ENCODE data around the gene NOC4L. TPM values are rescaled to one million over a fixed set of nuclear protein-coding genes. Genes with fewer than 3 reads are reported as not detected.
A peak's percentile ranks its signal among the peaks of the same experiment; 100 is the strongest.

Gene NOC4L
- total and polyA plus RNA-seq, 2 of the 4 experiments (the other 2 are of a cell fraction): 5.2 to 13.4 TPM

DNA sequence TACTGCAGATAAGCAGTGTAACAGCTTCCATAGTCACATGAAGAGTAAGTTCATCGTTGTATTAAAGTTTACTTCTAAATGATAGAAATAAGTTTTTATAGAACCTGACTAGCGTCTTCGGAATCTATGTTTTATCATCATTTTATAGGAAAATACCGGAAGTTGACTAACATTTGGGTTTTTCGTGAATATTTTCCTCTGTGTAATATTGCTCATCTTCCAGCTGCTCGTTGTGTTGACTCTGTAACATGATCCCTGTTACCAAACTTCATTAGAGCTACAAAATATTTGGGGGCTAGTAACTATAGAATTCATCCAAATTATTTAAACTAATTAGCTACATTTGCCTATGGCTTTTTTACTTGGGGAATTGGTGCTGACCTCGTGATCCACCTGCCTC, 37.3 kb upstream of the NOC4L start:
- H3K27ac ChIP-seq (ENCODE audit: insufficient read depth, low read length): no peak overlapping the region
- WGBS, 2 experiments (ENCODE audit: extremely low coverage in 2 of 2, insufficient read length in 1 of 2): 100% methylated on average over 1 of the region's 7 CpGs; no CpG with 5 or more reads in 1 of the 2 experiments

More for the DNA sequence above, 37.3 kb upstream of the NOC4L start:
- no peak overlapping the region for H4K91ac ChIP-seq (ENCODE audit: insufficient read depth, low read depth, low read length)
- ATAC-seq (ENCODE audit: low read depth) (peak; percentile 53), DNase-seq (peak; percentile 59)
- no peak overlapping the region for H4K5ac ChIP-seq (ENCODE audit: low read depth, low read length)
- H2BK5ac ChIP-seq (ENCODE audit: low read depth, low read length, poor library complexity, severe bottlenecking): peak overlapping the region; percentile 21
- no peak overlapping the region for H2AK9ac ChIP-seq (replicated peaks; ENCODE audit: low read depth, low read length, poor library complexity)
- H3K4me3 ChIP-seq (ENCODE audit: insufficient read depth, low read depth, low read length): no peak overlapping the region
- 0 out of 2 replicates have a peak, but pooled peaks cover 3% of the 10 kb centered on the region for H3K9me1 ChIP-seq (ENCODE audit: insufficient read depth, low read length)
- H3K23ac ChIP-seq (ENCODE audit: low read depth, low read length): no peak overlapping the region
- POLR2A ChIA-PET (ENCODE audit: unreplicated experiment): no interaction called here
- H2AK5ac ChIP-seq (ENCODE audit: low read depth, low read length): no peak overlapping the region
- H3K56ac ChIP-seq (ENCODE audit: extremely low read depth, insufficient read depth, low read length): no peak overlapping the region
- no peaks in the 10 kb centered on the region for H3K27me3 ChIP-seq (ENCODE audit: control insufficient read depth, insufficient read depth, low read length)
- no peak overlapping the region for H3K14ac ChIP-seq (replicated peaks; ENCODE audit: low read depth, low read length)
- no peak overlapping the region for H4K8ac ChIP-seq (ENCODE audit: low read depth in 2 of 2, low read length in 2 of 2)
- H3K4me1 ChIP-seq (ENCODE audit: control insufficient read depth, insufficient read depth, low read length): peaks cover 2% of the 10 kb centered on the region; the same call in 1 of the 2 replicates
- in situ Hi-C loops (cut with MboI; ENCODE audit: low sequenced_read_pairs): no loop called here
- peaks cover 19% of the 10 kb centered on the region for H3K36me3 ChIP-seq (ENCODE audit: control insufficient read depth, insufficient read depth, low read length)
- no peak overlapping the region for H3K9ac ChIP-seq (ENCODE audit: low read depth, low read length)
- CTCF ChIA-PET: no interaction called here
- dilution Hi-C loops (cut with HindIII; ENCODE audit: low sequenced_read_pairs, unreplicated experiment): no loop called here
- H2BK20ac ChIP-seq (ENCODE audit: low read depth, low read length): no peak overlapping the region
- H3K18ac ChIP-seq (ENCODE audit: low read depth, low read length): no peak overlapping the region
- TF ChIP-seq CEBPB (IDR thresholded peaks at IDR 0.05; ENCODE audit: low read depth, low read length): peak; percentile 41; the same call in 1 of the 2 replicates
- TF ChIP-seq ELK1 (IDR thresholded peaks at IDR 0.05; ENCODE audit: borderline replicate concordance, low read depth, low read length): no peak
- no peak overlapping the region for H2BK120ac ChIP-seq (ENCODE audit: low read depth, low read length)
- BruUV-seq (replicated peaks): no TSS peak
- no peak overlapping the region for H2BK15ac ChIP-seq (ENCODE audit: low read depth, low read length)
- H3K79me1 ChIP-seq (ENCODE audit: low read depth in 1 of 2, low read length in 2 of 2): peaks cover 4 to 5% of the 10 kb centered on the region in 2 experiments; a peak in 3 of 4 replicates
- no peak overlapping the region for H3K4me2 ChIP-seq (ENCODE audit: low read depth, low read length)
- intact Hi-C loops (cut with micrococcal nuclease): no loop called here
- H4K20me1 ChIP-seq (ENCODE audit: insufficient read depth, low read length): no peaks in the 10 kb centered on the region; the same call in 1 of the 2 replicates
- no peak overlapping the region for H3K4ac ChIP-seq (ENCODE audit: low read depth, low read length)
- no peak overlapping the region for H2AFZ ChIP-seq (replicated peaks; ENCODE audit: low read length, poor library complexity)
- H3K9me3 ChIP-seq (ENCODE audit: control insufficient read depth, insufficient read depth, low read length): no peaks in the 10 kb centered on the region
